Measurements from ENCODE around the gene ASCC1.

Gene ASCC1

GRCh38 chr10:72080042-72080975, 135.8 kb downstream of the ASCC1 start:
- peak; percentile 6 for DNase-seq

GRCh38 chr10:72079356-72079755, 136.7 kb downstream of the ASCC1 start:
- peak; percentile 21 for DNase-seq

- DNase-seq: peak; percentile 9
Observed at GRCh38 chr10:72077275-72077990, 138.6 kb downstream of the ASCC1 start.

- peak; percentile 8 for DNase-seq
Observed at GRCh38 chr10:72076756-72077155, 139.3 kb downstream of the ASCC1 start.

GRCh38 chr10:72075376-72076115, 140.5 kb downstream of the ASCC1 start:
- no peak for DNase-seq

- no peak for DNase-seq
Observed at GRCh38 chr10:72074574-72075375, 141.3 kb downstream of the ASCC1 start.

- DNase-seq: no peak
Observed at GRCh38 chr10:72073708-72074573, 142.1 kb downstream of the ASCC1 start.

GRCh38 chr10:72072639-72073038, 143.4 kb downstream of the ASCC1 start:
- DNase-seq: no peak

GRCh38 chr10:72072046-72072445, 144.0 kb downstream of the ASCC1 start:
- DNase-seq: no peak

GRCh38 chr10:72069751-72070526, 146.1 kb downstream of the ASCC1 start:
- no peak for DNase-seq

- no peak for DNase-seq
Observed at GRCh38 chr10:72068901-72069446, 147.1 kb downstream of the ASCC1 start.

- no peak for DNase-seq
Observed at GRCh38 chr10:72068126-72068765, 147.8 kb downstream of the ASCC1 start.

- no peak for DNase-seq
Observed at GRCh38 chr10:72067463-72068125, 148.5 kb downstream of the ASCC1 start.

GRCh38 chr10:72066318-72067284, 149.5 kb downstream of the ASCC1 start:
- no peak for DNase-seq

GRCh38 chr10:72065439-72066025, 150.5 kb downstream of the ASCC1 start:
- no peak for DNase-seq

- DNase-seq: no peak
Observed at GRCh38 chr10:72063703-72064391, 152.2 kb downstream of the ASCC1 start.
